Upper lobe of left lung (tissue), 6 donors: ENCODE data around the gene STEAP1B. TPM values are rescaled to one million over a fixed set of nuclear protein-coding genes. Genes with fewer than 3 reads are reported as not detected.

Experiments
- ATAC-seq, 2 donors: fragments of 200-7000 bp; cut with Tn5 transposase; one replicate each; pipeline ENCODE4 v1.9.1; 2022; ENCODE audit warnings: mild to moderate bottlenecking in 2 of 2, moderate library complexity in 2 of 2; ENCODE audit not compliant: low FRiP score in 2 of 2
- DNase-seq, 2 donors: peaks; one replicate each; pipeline ENCODE4 v3.0.0-alpha.2; 2019 to 2020
- H3K27ac ChIP-seq, 4 donors: fragments of 200-600 bp; sonication (generic); one replicate each; pipeline ENCODE4 v1.5.1; 2016 to 2019
- H3K27me3 ChIP-seq, 4 donors: fragments of 200-600 bp; sonication (generic); one replicate each; pipeline ENCODE4 v1.5.1; 2017 to 2019
- H3K36me3 ChIP-seq, 4 donors: fragments of 200-600 bp; sonication (generic); one replicate each; pipeline ENCODE4 v1.5.1; 2016 to 2019
- H3K4me1 ChIP-seq, 4 donors: fragments of 200-600 bp; sonication (generic); one replicate each; pipeline ENCODE4 v1.5.1; 2018 to 2019
- H3K4me3 ChIP-seq, 4 donors: fragments of 200-600 bp; sonication (generic); one replicate each; pipeline ENCODE4 v1.5.1; 2017 to 2019; ENCODE audit warnings: mild to moderate bottlenecking in 2 of 4, moderate library complexity in 1 of 4
- H3K9me3 ChIP-seq, 4 donors: fragments of 200-600 bp; sonication (generic); one replicate each; pipeline ENCODE4 v1.5.1; 2018 to 2019
- EP300 ChIP-seq, 4 donors: sonication (generic); formaldehyde crosslinking; IDR thresholded peaks; one replicate each; pipeline ENCODE4 v1.5.1; 2017; ENCODE audit warnings: antibody characterized with exemption in 4 of 4, control low read depth in 2 of 4
- POLR2A ChIP-seq, 4 donors: fragments of 450-650 bp; IDR thresholded peaks; one replicate each; pipeline ENCODE4 v1.5.1; 2016 to 2017; ENCODE audit warnings: antibody characterized with exemption in 4 of 4, mild to moderate bottlenecking in 2 of 4
- POLR2AphosphoS5 ChIP-seq, 2 donors: sonication (generic); formaldehyde crosslinking; IDR thresholded peaks; one replicate each; pipeline ENCODE4 v1.5.1; 2017; ENCODE audit warnings: antibody characterized with exemption in 2 of 2
- WGBS, 2 donors: methylation state at CpG; one replicate each; pipeline ENCODE4 v1.1.5; 2017 to 2018; 5-methylcytosine and 5-hydroxymethylcytosine counted together
- total RNA-seq, 6 donors: library from RNA; depleted of rRNA in 4 of 6; stranded (reverse); fragments of >200 nt in 4 of 6; gene quantifications; one replicate each; pipeline versions ENCODE4 v1.1.0 to v1.2.1, GENCODE V29; 2016 to 2021
- TF ChIP-seq, protein P1 (sequence below), 6 experiments: fragments of 450-650 bp in 4 of 6; fragments of 200-600 bp in 2 of 6; sonication (generic) in 2 of 6; IDR thresholded peaks; one replicate each; pipeline ENCODE4 v1.5.1; 2016 to 2019; ENCODE audit warnings: antibody characterized with exemption in 6 of 6
- donor health status: DM: no; HTN: no; CAD: no; lungs with moderate emphysema.
- donor health status: DM: no; HTN: yes; CAD: no; lungs with severe emphysema.

STEAP1B gene
- total RNA-seq, 6 donors from 2014 or later: 0.30 to 2.1 (median 0.92) TPM; not detected in 3

DNA sequence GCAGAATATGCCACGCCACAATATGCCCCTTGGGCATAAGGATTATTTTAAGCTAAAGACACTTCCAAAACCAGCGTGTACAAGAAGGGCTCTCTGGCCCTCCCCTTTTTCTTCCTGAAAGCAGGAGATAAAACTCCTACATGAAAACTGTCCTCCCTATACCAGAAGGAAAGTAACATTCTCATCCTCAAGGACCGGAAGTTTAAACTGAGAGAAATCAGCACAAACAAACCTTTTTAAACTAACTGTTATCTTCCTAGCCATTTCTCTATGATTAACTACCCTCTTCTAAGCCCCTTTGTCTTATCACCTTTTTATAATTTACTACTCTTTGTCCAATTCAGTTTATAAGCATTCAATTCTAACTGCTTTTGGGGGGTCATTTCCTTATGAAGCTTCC, 126.6 kb downstream of the STEAP1B start:
- ATAC-seq: no peak
- Histone ChIP-seq H3K27me3 (no peaks in the 10 kb centered on the region), H3K27ac (peak overlapping the region in 2 of 4 donors; percentile 13 to 46), H3K4me1 (peaks cover 0 to 2% (median 0%) of the 10 kb centered on the region in 4 donors), H3K9me3 (no peaks in the 10 kb centered on the region), H3K36me3 (no peaks in the 10 kb centered on the region), H3K4me3 (no peak overlapping the region)
- TF ChIP-seq EP300 (IDR thresholded peaks at IDR 0.05) (no peak), POLR2AphosphoS5 (IDR thresholded peaks at IDR 0.05) (no peak), POLR2A (IDR thresholded peaks at IDR 0.05) (no peak)
- TF ChIP-seq, protein P1, sequence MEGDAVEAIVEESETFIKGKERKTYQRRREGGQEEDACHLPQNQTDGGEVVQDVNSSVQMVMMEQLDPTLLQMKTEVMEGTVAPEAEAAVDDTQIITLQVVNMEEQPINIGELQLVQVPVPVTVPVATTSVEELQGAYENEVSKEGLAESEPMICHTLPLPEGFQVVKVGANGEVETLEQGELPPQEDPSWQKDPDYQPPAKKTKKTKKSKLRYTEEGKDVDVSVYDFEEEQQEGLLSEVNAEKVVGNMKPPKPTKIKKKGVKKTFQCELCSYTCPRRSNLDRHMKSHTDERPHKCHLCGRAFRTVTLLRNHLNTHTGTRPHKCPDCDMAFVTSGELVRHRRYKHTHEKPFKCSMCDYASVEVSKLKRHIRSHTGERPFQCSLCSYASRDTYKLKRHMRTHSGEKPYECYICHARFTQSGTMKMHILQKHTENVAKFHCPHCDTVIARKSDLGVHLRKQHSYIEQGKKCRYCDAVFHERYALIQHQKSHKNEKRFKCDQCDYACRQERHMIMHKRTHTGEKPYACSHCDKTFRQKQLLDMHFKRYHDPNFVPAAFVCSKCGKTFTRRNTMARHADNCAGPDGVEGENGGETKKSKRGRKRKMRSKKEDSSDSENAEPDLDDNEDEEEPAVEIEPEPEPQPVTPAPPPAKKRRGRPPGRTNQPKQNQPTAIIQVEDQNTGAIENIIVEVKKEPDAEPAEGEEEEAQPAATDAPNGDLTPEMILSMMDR (IDR thresholded peaks at IDR 0.05): no peak
- WGBS, 2 donors: 59 to 67% methylated on average over 3 of the region's 3 CpGs
- no peak for DNase-seq

DNA sequence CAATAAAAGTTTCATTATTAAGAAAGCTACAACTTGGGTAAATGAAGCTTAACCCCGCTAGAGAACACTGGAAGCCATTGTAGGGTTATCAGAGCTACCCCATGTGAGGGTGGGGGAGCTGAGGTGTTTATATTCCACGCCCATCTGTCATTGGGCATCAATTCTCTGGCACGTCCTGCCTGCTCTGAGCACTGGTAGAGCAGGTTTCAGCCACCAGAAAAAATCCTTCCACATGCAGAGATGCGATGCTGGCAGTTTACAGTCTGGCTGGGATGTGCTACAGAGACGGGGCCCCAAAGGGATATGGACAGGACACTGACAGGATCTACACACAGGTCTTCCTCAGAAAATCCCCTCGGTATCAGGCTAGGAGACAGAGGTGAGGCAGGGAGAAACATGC, 127.1 kb downstream of the STEAP1B start:
- H3K4me1 ChIP-seq: no peaks in the 10 kb centered on the region
- peak overlapping the region in 2 of 4 donors; percentile 13 to 46 for H3K27ac ChIP-seq
- WGBS, 2 donors: 47 to 50% methylated on average over 6 of the region's 6 CpGs

DNA sequence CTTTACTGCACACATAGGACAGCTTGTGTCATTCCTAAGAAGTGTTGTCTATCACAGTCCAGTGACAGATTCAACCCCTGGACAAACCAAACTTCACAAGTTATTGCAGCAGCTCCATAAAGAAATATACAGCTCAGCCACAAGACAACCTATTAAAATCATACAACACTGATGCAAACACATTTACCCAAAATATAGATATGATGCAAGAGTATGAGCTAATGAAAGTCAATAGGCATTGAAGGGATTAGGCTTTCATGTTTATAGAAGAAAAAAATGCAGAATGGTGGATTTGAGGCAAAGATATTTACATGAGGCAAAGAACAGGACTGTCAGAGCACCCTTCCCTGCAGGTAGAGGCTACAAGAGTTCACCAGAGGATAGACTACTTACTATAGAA, 128.1 kb downstream of the STEAP1B start:
- H3K4me1 ChIP-seq: no peaks in the 10 kb centered on the region

More for the DNA sequence above, 127.1 kb downstream of the STEAP1B start:
- no peak for DNase-seq
- no peak for ATAC-seq
- no peak for TF ChIP-seq POLR2AphosphoS5 (IDR thresholded peaks at IDR 0.05)
- Histone ChIP-seq H3K27me3 (no peaks in the 10 kb centered on the region), H3K4me3 (no peak overlapping the region), H3K36me3 (no peaks in the 10 kb centered on the region), H3K9me3 (no peaks in the 10 kb centered on the region)

More for the DNA sequence above, 128.1 kb downstream of the STEAP1B start:
- no peaks in the 10 kb centered on the region for H3K36me3 ChIP-seq
- ATAC-seq: no peak
- H3K27ac ChIP-seq: no peak overlapping the region
- no peaks in the 10 kb centered on the region for H3K9me3 ChIP-seq
- no peaks in the 10 kb centered on the region for H3K27me3 ChIP-seq
- no peak for DNase-seq
- H3K4me3 ChIP-seq: no peak overlapping the region
- TF ChIP-seq POLR2AphosphoS5 (IDR thresholded peaks at IDR 0.05) (no peak), EP300 (IDR thresholded peaks at IDR 0.05) (no peak), POLR2A (IDR thresholded peaks at IDR 0.05) (no peak)
- TF ChIP-seq, protein P1 (IDR thresholded peaks at IDR 0.05): no peak

Other genes with a start within 250 kb of the STEAP1B start
- gene RAPGEF5, start 143.0 kb downstream of the STEAP1B start, total RNA-seq: 100 to 1,000 TPM in 4 of 6 donors, 10 to 100 TPM in 2; 68.1 to 206 (median 101) TPM
- 10 to 100 TPM in 2 of 6 donors, 1 to 10 TPM in 4; 1.6 to 16.6 (median 6.8) TPM for gene IL6, start 227.0 kb upstream of the STEAP1B start, total RNA-seq